Hypothalamus (tissue), 51 donors: ENCODE data around the gene FGF1.

Source experiments
- DNase-seq, 51 donors: peaks; one replicate each; lab custom pipeline; 2025; lab: John Stamatoyannopoulos, UW

Gene FGF1

GRCh38 chr5:142697356-142698255, 11.7 kb upstream of the FGF1 start:
- DNase-seq = peak in 12 of 51 donors; percentile 14 to 52 (median 27)

- no peak for DNase-seq
Observed at GRCh38 chr5:142696379-142696778, 10.5 kb upstream of the FGF1 start.

GRCh38 chr5:142694092-142694856, 8.4 kb upstream of the FGF1 start:
- DNase-seq = no peak

GRCh38 chr5:142692321-142692894, 6.5 kb upstream of the FGF1 start:
- DNase-seq = no peak

- no peak for DNase-seq
Observed at GRCh38 chr5:142690667-142691066, 4.8 kb upstream of the FGF1 start.

GRCh38 chr5:142689081-142689480, 3.2 kb upstream of the FGF1 start:
- peak in 5 of 51 donors; percentile 16 to 35 (median 23) for DNase-seq

GRCh38 chr5:142688281-142688989, 2.5 kb upstream of the FGF1 start:
- no peak for DNase-seq

GRCh38 chr5:142686968-142687367, 1.1 kb upstream of the FGF1 start:
- DNase-seq = no peak

GRCh38 chr5:142686210-142686734, 382 bp upstream of the FGF1 start:
- DNase-seq = peak in 20 of 51 donors; percentile 18 to 81 (median 54)

GRCh38 chr5:142684508-142685041, 1.3 kb downstream of the FGF1 start:
- DNase-seq = peak in 49 of 51 donors; percentile 21 to 93 (median 80)

GRCh38 chr5:142683881-142684505, 1.9 kb downstream of the FGF1 start:
- no peak for DNase-seq

GRCh38 chr5:142683116-142683515, 2.8 kb downstream of the FGF1 start:
- DNase-seq = no peak

- DNase-seq = no peak
Observed at GRCh38 chr5:142680605-142681259, 5.2 kb downstream of the FGF1 start.

GRCh38 chr5:142679744-142680143, 6.1 kb downstream of the FGF1 start:
- DNase-seq = no peak

- peak in 12 of 51 donors; percentile 15 to 51 (median 30) for DNase-seq
Observed at GRCh38 chr5:142678529-142678928, 7.4 kb downstream of the FGF1 start.

- DNase-seq = peak in 3 of 51 donors; percentile 8 to 38 (median 20)
Observed at GRCh38 chr5:142677198-142677597, 8.7 kb downstream of the FGF1 start.

GRCh38 chr5:142676318-142676717, 9.6 kb downstream of the FGF1 start:
- no peak for DNase-seq

- DNase-seq = peak in 5 of 51 donors; percentile 9 to 55 (median 25)
Observed at GRCh38 chr5:142674531-142675469, 11.1 kb downstream of the FGF1 start.
